HG03095 (cell line): Measurements from ENCODE around the gene SERBP1.
"Not testable (repeated sequence)": the region's sequence is repeated elsewhere in the genome, so short reads cannot be mapped to it uniquely, and the experiment has no call there.

Experiments
- ATAC-seq: cut with Tn5 transposase; IDR thresholded peaks from one replicate; pipeline ENCODE4 v1.9.1; 2021; ENCODE audit warnings: moderate library complexity; ENCODE audit not compliant: unreplicated experiment

SERBP1 gene

DNA sequence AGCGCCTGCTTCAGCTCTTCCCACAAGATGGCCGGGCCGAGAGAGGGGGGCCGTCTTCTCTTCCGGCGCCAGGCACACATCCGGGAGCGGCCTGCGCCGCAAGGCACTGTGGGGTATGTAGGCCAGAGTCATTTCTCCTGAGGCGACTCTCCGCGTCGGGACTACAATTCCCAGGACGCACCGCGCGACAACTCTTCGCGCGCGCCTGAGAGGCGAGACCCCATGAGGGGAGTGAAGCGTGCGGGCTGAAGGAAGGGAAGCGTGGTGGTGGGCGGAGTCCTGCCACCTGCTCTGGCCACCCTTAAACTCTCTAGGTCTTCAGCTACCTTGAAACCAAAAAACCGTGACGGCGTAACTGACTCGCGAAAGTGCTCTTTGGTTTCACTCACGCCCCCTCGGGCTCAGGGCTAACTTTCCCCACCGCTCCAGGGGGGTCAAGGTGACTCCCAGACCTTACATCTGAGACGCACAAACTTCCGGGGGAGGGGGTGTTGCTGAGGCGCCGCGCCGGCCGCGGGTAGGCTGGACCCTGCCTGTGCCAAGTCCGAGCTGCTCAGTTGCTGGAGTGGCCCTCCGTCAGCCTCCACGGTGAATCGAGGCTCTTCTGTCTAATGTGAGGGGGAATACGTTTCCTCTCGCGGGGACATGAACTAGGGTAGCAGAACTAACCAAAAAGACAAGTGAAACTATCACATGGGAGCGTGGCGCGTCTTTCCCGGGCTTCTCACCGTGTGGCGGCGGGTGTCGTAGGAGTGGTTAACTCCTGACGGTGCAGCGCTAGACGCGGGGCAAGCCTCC, at the start of gene SERBP1:
TSS of gene SERBP1 (minus strand) at position 45 of the 798 bp plus-strand sequence. CDS start 102 bp downstream, outside the sequence.
- peak; percentile 86 for ATAC-seq

DNA sequence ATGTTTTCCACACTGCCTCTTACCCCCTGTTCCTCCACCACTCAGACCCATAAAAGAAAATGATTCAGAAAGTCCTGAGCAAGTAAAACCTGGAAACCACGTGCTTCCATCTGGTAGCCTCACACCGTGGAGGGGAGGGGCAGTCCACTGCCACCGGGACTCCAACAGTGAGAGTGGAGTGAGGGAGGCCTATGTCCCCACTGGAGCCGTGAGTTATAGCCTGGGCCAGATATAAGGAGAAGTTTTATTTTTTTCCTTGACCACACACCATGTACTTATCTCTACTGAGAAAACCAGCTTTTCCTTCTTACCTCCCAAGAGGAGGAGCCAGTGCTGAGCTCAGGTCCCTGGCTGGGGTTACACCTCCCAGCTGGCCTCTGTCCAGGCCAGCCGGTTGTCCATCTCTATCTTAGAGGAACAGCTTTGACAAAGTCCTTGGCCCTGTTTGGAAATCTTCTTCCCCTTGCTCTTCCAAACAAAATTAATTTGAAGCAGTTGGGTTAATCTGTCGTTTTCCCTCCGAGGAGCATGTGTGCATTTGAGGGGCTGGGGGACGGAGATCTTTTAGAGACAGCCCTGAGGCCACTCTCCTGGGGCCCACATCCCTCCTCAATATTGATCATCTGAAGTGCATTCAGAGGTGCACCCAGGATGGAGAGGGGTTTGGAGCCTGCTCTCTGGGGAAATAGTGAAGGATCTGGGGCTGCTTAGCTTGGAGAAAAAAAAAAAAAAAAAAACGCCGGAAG, 49.1 kb upstream of the SERBP1 start:
- ATAC-seq = no peak

DNA sequence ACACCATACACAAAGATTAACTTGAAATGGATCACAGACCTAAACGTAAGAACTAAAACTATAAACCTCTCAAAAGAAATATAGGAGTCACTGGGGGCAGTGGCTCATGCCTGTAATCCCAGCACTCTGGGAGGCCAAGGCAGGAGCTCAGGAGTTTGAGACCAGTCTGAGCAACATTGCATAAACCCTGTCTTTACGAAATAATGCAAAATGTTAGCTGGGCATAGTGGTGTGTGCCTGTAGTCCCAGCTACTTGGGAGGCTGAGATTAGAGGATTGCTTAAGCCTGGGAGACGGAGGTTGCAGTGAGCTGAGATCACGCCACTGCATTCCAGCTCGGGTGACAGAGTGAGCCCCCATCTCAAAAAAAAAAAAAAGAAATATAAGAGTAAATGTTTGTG, 46.7 kb upstream of the SERBP1 start:
- no peak for ATAC-seq

DNA sequence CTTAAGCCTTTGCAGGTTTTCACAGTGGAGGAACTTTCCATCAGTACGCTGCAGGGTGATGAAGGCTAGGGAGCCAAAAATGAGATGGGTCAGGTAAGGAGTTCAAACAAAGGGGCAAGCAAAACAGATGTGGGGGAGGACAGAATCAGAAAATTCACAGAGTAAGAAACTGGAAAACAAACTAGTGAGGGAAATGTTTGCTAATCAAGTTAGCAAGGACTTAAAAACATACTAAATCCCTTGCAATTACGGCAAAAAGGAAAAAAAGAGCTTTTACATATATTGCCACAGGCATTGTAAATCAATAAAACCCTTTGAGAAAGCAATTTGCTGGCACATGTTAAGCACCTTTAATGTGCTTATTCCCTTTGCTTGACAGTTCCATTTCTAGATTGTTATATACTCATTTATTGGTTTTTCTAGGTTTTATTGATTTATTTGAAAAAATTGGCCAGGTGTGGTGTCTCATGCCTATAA, 45.8 kb upstream of the SERBP1 start:
- ATAC-seq = no peak

DNA sequence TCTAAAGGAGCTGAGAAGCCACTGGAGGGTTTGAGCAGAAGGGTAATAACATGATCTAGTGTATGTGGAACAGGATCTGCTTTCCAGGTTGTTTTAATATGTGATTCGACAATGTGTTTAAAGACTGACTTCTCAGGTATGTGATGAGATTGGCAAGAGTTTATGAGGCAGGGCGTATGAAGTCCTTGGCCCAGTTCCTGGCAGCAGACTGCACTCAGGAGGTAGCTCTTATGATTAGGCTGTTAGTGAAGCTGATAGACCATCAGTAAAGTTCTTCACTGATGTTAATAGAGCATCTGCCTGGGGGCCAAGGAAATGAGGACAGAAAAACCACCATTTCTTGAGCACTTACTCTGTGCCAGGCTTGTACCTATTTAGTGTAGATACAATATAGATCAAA, 41.9 kb upstream of the SERBP1 start:
- ATAC-seq = no peak

DNA sequence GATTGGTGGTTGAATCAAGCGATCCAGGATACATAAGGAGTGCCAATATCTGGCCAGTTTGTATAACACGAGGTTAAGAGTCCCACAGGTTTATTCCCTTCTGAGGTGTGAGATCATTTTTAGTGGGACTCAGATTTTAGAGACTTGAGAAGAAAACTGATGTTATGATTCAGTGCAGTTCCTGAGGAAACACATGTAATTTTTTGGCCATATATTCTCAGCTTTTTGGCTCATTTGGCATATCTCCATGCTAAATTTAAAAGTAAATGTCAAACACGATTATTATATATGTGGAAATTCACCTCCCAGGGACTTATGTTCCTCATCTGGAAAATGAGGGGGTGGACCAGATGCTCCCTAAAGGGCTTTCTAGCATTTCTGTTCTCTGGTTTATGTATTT, 39.2 kb upstream of the SERBP1 start:
- no peak for ATAC-seq

DNA sequence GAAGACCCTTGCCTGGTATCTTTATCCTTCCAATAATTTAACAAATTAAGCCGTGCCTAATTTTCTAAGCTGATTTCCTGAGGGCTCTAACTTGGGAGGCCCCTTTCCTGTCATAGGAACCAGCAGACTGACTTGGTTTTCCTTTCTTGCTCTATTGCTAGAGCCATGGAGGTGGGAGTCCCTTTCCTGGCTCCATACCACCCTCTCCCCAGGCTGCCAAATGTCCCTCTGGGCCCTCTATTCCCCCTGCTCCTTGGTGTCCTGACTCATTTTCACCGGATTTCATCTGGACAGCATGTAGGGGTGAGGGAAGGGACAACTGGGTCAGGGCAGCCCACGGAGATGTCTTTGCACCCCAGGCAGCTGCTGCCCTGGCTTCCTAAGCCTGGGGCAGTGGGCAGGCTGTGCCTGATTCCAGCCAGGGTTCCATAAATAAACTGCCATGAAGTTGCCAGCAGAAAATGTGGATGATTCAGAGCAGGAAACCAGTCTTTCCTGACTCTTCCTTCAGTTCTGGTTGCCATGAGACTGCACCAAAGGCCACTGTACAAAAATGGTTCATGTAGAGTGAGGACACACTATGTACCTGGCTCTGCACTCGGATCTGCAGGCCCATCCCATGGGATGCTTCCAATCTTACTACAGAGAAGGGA, 38.0 kb upstream of the SERBP1 start:
- no peak for ATAC-seq

DNA sequence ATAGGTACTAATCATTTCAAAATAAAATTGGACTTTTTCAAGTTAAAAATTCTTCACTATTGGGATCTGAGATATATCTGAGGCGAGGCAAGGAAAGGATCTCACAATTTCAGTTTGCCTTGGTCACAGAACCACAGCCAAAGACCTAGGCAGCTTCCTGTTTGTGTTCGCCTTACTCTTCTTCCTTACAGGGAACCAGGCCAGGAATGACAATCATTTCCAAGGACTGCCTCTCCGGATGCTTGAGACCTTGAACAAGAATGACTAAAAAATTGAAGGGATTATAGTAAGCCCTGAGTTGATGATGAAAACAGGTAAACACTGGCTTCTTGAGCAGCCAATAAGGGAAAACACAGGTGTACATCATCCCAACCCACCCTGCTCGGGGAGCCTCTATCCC, 35.2 kb upstream of the SERBP1 start:
- ATAC-seq = no peak

DNA sequence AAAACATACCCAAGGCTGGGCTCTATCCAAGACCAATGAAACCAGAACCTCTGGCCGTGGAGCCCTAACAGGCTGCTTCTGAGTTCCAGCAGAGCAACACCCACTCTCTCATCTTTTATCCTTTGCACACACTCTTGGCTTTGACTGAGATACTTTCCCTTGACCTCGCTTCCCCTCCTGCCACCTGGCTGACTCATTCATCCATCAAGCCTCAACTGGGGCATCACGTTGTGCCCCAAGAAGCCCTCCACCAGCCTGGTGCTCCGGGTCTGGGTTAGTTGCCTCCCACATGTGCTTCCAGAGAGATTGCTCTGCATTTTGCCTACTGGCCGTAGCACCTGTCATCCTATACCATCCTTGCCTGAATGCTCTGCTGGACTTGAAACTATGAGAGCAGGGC, 34.5 kb upstream of the SERBP1 start:
- ATAC-seq = no peak

DNA sequence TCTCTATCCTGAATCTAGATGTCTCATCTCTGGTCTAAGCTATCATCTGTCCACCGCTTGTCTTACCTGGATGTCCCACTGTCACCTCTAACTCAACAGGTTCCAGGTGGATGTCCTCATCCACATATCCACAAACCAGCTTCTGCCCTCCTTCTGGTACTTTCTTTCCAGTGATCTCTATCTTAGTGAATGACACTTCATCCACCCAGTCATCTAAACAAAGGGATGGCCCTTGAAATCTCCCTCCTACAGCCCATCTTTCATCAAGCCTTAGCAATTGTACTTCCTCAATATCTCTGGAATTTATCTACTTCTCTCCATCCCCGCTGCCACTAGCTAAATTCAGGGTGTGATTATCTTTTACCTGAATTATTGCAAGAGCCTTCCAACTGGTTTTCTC, 33.9 kb upstream of the SERBP1 start:
- ATAC-seq = no peak

DNA sequence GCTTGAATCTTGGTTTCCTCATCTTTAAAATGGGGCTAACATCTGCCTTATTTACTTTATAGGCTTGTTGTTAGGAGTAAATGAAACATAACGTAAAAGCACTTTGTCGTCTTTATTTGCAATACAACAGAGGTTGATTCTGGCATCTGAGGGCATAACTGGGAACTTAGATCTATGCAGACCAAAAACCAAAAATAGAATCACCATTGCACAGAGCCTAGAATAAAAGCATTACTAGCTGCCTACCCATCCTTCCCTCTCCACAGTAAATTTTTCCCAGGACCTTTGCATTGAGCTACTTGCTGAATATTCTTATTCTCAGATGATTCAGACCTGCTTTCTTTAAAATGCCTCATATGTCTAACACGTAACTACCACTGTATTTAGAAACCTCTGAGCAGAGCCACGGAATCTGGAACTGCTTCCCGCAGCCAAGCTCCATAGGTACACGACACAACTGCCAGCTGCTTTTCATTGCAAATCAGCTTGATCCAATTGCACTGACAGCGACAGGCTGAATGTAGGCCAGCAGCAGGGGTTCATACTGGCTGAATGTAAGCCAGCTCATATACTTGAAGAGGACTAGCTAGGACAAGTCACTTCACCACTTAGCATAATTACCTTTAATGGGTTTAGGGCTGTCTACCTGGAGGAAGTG, 33.2 kb upstream of the SERBP1 start:
- no peak for ATAC-seq

DNA sequence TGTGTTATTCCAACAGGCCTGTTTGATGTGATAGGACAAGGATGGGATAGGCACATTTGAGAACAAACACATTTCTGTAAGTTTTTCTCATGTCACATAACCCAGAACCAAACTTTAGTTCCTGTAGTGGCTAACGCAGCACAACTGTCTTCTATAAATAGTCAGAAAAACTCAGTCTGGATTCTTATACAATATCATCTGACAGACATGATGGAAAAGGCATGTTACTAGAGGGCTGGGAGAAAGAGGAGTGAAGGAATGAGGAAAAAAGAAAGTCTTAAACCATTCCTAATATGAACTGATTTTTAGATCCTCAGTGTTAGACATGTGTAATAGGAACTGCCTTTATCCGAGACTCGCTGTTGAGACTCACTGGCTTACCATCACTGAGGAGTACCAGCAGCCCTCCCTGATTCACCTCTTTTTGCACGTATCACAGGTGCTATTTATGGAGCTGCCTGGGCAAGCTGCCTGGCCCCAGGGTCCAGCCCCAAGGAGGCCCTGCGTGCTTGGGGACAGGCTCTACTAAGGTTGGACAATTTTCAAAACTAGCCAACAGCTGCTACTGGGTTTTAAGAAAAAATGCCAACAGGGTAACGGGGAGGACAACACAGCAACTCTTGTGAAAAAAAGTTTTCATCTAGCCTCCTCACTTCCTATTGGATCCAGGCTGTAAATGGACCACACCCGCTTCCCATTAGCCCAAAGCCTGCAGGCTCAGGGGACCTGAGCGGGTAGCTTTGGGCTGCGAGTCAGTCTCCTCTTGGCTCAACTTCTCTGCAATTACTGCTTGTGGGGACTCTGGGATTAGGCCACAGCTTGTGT, 30.7 kb upstream of the SERBP1 start:
- ATAC-seq = no peak

DNA sequence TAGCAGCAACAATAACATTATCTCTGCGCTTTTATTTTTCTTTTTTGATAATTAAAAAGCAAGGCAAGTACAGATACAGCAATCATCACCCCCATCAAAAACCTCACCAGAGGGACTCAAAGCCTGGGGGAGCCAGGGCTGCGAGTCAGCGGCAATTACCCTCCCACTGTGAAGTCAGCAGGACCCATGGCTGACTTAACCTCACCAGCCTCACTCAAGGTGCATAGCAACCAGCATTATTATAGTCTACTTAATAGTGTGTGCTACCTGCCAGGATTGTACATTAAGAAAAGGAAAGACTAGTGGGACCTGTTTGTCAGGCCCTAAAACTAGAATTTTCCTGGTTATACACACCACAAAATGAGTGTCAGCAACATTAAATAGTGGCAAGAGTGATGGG, 28.9 kb upstream of the SERBP1 start:
- ATAC-seq = no peak

DNA sequence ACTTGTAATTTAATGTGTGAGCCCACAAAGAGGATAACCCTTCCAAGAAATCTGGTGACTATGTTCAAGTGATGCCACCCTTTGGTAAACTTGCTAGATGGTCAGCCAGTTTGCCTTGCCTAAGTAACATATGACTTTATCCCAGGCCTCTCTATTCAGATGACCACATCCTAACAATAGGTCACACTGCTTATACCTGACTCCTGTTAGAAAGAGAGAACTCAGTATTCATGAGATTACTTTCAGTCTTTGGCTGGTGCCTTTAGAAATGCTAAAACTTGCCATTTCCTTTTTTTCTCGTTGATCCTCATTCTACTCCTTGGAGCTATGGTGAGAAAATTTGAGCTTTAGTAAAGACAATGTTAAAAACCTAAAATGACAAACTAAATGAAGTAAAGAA, 28.5 kb upstream of the SERBP1 start:
- ATAC-seq = no peak

DNA sequence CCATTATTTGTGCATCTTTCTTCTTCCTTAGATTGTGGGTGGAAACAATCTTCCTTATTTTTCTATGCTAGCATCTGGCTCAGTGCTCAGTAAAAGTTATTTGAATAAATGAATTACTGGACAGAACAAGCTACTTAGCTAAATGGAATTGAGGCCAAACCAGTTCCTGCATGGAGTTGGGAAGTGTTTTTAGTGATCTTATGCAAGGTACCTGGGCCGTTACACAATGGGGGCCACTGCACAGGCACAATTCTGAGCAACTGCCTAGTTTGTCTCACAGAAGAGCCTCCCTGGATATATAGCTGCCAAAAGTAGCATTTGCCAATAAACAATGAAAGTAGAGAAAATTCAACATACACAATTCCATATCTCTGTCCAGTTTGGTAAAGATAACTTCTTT, 27.0 kb upstream of the SERBP1 start:
- no peak for ATAC-seq

DNA sequence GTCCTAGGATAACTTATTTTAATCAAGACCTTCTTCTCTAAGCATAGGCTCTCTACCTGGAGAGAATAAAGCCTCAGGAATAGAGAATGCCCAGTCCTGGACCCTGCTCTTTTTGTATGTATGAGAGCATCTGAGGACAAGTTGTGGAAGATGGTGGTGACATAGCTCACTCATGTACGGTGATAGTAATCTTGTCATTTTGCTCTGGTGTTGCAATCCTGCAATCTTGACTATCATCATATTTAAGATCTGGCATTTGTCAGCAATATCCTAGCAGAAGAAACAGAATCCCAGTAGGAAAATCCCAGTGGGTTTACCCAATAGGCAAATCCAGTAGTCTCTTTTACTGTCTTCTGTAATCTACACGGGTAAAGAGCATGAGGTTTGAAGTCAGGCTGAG, 21.6 kb upstream of the SERBP1 start:
- ATAC-seq = no peak

DNA sequence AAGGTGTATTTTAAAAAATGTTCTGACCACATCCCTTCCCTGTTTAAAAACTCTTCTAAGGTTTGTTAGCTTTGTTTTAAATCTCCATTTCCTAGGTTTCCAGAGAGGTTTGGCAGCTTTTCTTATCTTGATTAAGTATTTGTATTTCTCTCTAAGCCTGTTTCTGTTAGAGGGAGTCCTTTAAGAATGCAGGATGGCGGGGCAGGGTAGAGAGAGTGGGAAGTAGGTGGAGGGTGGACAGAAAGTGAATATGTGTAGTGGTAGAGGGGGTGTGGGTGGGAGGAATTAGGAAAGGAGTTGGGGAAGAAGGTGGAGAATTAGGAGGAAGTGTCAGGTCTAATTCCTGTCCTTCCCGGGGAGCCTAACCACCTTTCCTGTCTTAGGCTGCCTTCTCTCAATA, 21.2 kb upstream of the SERBP1 start:
- ATAC-seq = no peak

DNA sequence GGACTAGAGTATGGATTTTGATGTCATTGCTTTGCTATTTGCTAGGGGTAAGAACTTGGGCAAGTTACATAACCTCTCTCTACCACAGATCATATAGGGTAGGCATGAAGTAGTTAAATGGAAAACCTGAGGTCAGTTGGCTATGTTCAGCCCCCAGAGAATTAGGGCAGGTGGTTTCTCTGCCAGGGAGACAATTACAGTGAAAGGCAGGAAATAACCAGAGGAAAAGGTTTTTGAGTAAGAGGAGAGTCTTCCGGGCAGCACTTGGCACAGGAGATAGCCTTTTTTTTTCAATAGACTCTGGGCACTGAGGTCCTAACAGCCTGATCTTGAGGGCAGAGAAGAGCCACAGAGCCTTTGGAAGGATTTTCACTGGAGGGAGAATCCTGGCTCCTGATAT, 16.7 kb upstream of the SERBP1 start:
- ATAC-seq = no peak

DNA sequence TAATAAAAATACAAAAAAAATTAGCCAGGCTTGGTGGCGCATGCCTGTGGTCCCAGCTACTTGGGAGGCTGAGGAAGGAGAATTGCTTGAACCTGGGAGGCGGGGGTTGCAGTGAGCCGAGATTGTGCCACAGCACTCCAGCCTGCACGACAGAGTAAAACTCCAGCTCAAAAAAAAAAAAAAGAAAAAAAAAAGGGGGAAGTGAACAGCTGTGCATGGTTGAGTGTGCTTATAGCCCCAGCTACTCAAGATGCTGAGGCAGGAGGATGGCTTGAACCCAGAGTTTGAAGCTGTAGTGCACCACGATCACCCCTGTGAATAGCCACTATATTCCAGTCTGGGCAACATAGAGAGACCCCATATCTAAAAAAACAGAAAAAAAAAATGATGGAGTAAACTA, 15.8 kb upstream of the SERBP1 start:
- not testable (repeated sequence) for ATAC-seq

DNA sequence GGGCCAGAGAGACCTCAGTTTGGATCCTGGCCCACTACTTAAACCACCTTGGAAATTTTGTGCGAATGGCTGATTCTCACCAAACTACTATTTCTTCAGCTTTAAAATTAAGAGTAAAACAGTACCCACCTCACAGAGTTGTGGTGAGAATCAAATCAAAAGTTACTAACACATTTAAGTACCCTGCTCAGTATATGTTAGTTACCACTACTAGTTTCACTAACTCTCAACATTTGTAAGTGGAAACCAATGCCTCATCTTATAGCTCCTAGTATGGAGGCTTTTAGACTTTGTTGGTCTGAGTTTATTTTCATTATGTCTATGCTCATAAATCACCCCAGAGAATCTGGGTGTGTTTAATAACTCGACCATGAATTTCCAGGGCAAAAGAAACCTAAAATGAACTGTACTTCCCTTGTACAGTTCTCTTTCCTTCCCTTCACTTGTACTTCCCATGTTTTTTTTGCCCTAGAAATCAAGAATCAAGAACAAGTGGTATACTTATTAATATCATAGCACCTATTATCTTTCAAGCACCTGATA, 11.6 kb upstream of the SERBP1 start:
- ATAC-seq = no peak
